HG02885 (cell line): ENCODE data around the gene PTPN22.

Source experiments
- ATAC-seq: cut with Tn5 transposase; IDR thresholded peaks from one replicate; pipeline ENCODE4 v1.9.1; 2021; ENCODE audit warnings: mild to moderate bottlenecking; ENCODE audit not compliant: unreplicated experiment, poor library complexity

The PTPN22 gene

DNA sequence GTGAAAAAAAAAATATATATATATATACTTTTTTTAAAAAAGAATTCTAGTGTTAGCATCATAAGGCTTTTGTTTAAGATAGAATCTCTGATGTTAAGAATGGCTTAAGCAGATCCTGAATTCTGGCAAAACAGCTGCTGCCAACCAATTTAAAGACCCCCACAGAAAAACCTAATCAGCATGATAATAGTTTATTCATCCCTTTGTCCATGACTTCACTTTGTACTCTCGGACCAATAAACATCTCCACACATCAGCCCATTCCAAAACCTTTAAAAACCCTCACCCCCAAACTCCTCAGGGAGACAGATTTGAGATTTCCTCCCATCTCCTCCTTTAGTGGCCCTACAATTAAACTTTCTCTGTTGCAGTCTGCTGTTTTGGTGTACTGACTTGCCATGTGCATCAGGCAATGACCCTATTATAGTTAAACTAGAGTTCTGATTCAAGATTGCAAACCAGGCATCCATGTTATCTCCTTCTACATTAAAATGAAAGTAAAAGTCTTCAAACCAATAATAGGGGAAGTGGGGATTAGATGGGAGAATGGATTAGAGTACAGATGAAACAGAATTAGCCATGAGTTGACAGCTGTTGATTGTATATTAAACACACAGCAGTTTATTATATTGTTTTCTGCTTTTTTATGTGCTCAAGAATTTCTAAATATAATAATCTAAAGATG, 102.5 kb downstream of the PTPN22 start:
- no peak for ATAC-seq

- no peak for ATAC-seq
Measured at GRCh38 chr1:113765306-113766230, 105.9 kb downstream of the PTPN22 start.
